GM23338 (cell line): Measurements from ENCODE around the gene WNK1. TPM values are rescaled to one million over a fixed set of nuclear protein-coding genes. Genes with fewer than 3 reads are reported as not detected.

Experiments
- ATAC-seq: fragments of 200-7000 bp; cut with Tn5 transposase; 3 replicates; pipeline ENCODE4 v1.9.1; 2020
- DNase-seq: peaks from one replicate; pipeline ENCODE4 v3.0.0-alpha.2; 2015; ENCODE audit warnings: low spot score
- H2AFZ ChIP-seq: fragments of 200-600 bp; sonication (generic); 2 replicates; pipeline ENCODE4 v1.8.0; 2016; ENCODE audit warnings: antibody characterized with exemption, mild to moderate bottlenecking, moderate library complexity
- H3F3A ChIP-seq: fragments of 200-600 bp; sonication (generic); replicated peaks from 2 replicates; pipeline ENCODE4 v1.8.0; 2017; ENCODE audit warnings: antibody characterized with exemption, mixed run types, low read depth
- H3K27ac ChIP-seq: fragments of 200-600 bp; sonication (generic); 2 replicates; pipeline ENCODE4 v1.6.1; 2016; ENCODE audit warnings: low read depth
- H3K27me3 ChIP-seq: fragments of 200-600 bp; sonication (generic); 2 replicates; pipeline ENCODE4 v1.8.0; 2016; ENCODE audit warnings: mild to moderate bottlenecking, mixed run types, moderate library complexity; ENCODE audit not compliant: insufficient read depth
- H3K36me3 ChIP-seq: fragments of 200-600 bp; sonication (generic); 2 replicates; pipeline ENCODE4 v1.8.0; 2016; ENCODE audit warnings: mild to moderate bottlenecking; ENCODE audit not compliant: insufficient read depth
- H3K4me1 ChIP-seq: fragments of 200-600 bp; sonication (generic); 2 replicates; pipeline ENCODE4 v1.8.0; 2016; ENCODE audit warnings: mild to moderate bottlenecking, moderate library complexity; ENCODE audit not compliant: insufficient read depth
- H3K4me2 ChIP-seq: fragments of 200-600 bp; sonication (generic); 2 replicates; pipeline ENCODE4 v1.7.1; 2017; ENCODE audit warnings: mixed run types
- H3K4me3 ChIP-seq: fragments of 200-600 bp; sonication (generic); 2 replicates; pipeline ENCODE4 v1.6.1; 2016; ENCODE audit warnings: mixed run types
- H3K79me2 ChIP-seq: fragments of 200-600 bp; sonication (generic); replicated peaks from 2 replicates; pipeline ENCODE4 v1.8.0; 2017; ENCODE audit warnings: mild to moderate bottlenecking; ENCODE audit not compliant: insufficient read depth
- H3K9me2 ChIP-seq: fragments of 200-600 bp; sonication (generic); 2 replicates; pipeline ENCODE4 v1.8.0; 2017; ENCODE audit not compliant: insufficient read depth
- H4K20me1 ChIP-seq: fragments of 200-600 bp; sonication (generic); replicated peaks from 2 replicates; pipeline ENCODE4 v1.8.0; 2017; ENCODE audit warnings: mild to moderate bottlenecking; ENCODE audit not compliant: insufficient read depth
- H3K27ac Mint-ChIP-seq: 2 replicates; pipeline ENCODE4 v1.8.0; 2020; ENCODE audit warnings: inconsistent platforms, mild to moderate bottlenecking, moderate library complexity, mixed read lengths
- H3K27me3 Mint-ChIP-seq: 3 replicates; pipeline ENCODE4 v1.8.0; 2022; ENCODE audit warnings: low read depth, mild to moderate bottlenecking, moderate library complexity, mixed read lengths, inconsistent platforms; ENCODE audit not compliant: insufficient read depth, poor library complexity
- H3K36me3 Mint-ChIP-seq: 3 replicates; pipeline ENCODE4 v1.8.0; 2021; ENCODE audit warnings: low read depth, mild to moderate bottlenecking, inconsistent platforms, moderate library complexity, mixed read lengths
- H3K4me1 Mint-ChIP-seq: 3 replicates; pipeline ENCODE4 v1.8.0; 2020; ENCODE audit warnings: mild to moderate bottlenecking, inconsistent platforms, mixed read lengths
- H3K4me3 Mint-ChIP-seq: 3 replicates; pipeline ENCODE4 v1.8.0; 2021; ENCODE audit warnings: moderate library complexity, mild to moderate bottlenecking, inconsistent platforms, mixed read lengths
- H3K9me3 Mint-ChIP-seq: 3 replicates; pipeline ENCODE4 v1.8.0; 2020; ENCODE audit warnings: moderate library complexity, mild to moderate bottlenecking, inconsistent platforms, mixed read lengths
- EZH2 ChIP-seq: fragments of 200-600 bp; sonication (generic); IDR thresholded peaks from one replicate; pipeline ENCODE4 v1.8.0; 2017; ENCODE audit warnings: antibody characterized with exemption, mild to moderate bottlenecking, low read depth; ENCODE audit not compliant: unreplicated experiment
- EZH2phosphoT487 ChIP-seq: fragments of 200-600 bp; sonication (generic); IDR thresholded peaks from one replicate; pipeline ENCODE4 v1.8.1; 2018; ENCODE audit warnings: antibody characterized with exemption; ENCODE audit not compliant: unreplicated experiment
- JUNB ChIP-seq: IDR thresholded peaks from one replicate; pipeline ENCODE4 v1.6.1; 2016; ENCODE audit warnings: antibody characterized with exemption; ENCODE audit not compliant: unreplicated experiment
- POLR2AphosphoS5 ChIP-seq: IDR thresholded peaks from 2 replicates; pipeline ENCODE4 v1.6.1; 2016; ENCODE audit warnings: antibody characterized with exemption, low read depth
- ZNF114 ChIP-seq: fragments of 250-450 bp; sonication (Bioruptor Pico); IDR thresholded peaks from 2 replicates; pipeline ENCODE4 v1.5.0; 2020; ENCODE audit warnings: mild to moderate bottlenecking, moderate library complexity
- ZNF331 ChIP-seq: fragments of 250-450 bp; sonication (Bioruptor Pico); IDR thresholded peaks from 2 replicates; pipeline ENCODE4 v1.5.0; 2020; ENCODE audit warnings: low read depth, mild to moderate bottlenecking, moderate library complexity
- polyA plus RNA-seq: library from polyadenylated mRNA; unstranded; fragments of >200 nt; fragmentation: Nextera tagmentation; extraction: Ambion mirVana; gene quantifications from 2 replicates; pipeline ENCODE4 v1.2.1, GENCODE V29; 2016
- total RNA-seq: library from RNA; depleted of rRNA; stranded (reverse); fragments of >200 nt; shearing (Covaris generic); gene quantifications from 2 replicates; pipeline ENCODE4 v1.2.3, GENCODE V29; 2014
- TF ChIP-seq, protein P1 (sequence below), 2 experiments: fragments of 200-600 bp in 1 of 2; sonication (generic) in 1 of 2; conservative IDR thresholded peaks; 2 replicates each; pipeline versions ENCODE4 v1.5.1 to v1.6.1; 2016 to 2017; ENCODE audit warnings: antibody characterized with exemption in 2 of 2, low read depth in 2 of 2, mild to moderate bottlenecking in 2 of 2, moderate library complexity in 1 of 2
- TF ChIP-seq, protein P2 (sequence below): IDR thresholded peaks from one replicate; pipeline ENCODE4 v1.6.1; 2018; ENCODE audit warnings: antibody characterized with exemption; ENCODE audit not compliant: unreplicated experiment
- TF ChIP-seq, protein P3 (sequence below): fragments of 250-450 bp; sonication (Bioruptor Pico); IDR thresholded peaks from 2 replicates; pipeline ENCODE4 v1.5.0; 2020; ENCODE audit warnings: mild to moderate bottlenecking, moderate library complexity

The WNK1 gene
- total and polyA plus RNA-seq, 2 experiments from 2014 or later = 86.8 to 114 TPM

DNA sequence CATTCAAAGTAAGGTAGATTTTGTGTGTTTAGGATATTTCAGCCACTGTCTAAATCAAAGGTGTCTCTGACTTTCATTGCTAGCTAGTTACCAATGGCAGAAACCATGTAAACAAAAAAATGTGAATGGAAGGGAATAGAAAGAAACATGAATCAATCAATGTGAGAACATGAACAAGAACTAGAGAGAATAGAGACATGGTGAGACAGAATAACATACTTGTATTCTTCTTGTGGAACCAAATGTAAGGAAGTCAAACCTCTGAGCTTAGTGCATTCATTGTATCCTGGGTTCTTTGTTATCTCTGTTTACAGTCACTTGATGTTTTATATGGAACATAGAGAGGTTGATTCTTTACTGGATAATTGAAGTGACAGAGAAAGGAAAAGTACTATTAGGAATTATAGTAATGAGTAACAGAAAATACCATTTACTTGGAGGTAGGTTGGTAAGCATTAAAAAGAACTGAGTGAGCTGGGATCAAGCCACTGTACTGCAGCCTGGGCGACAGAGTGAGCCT, 2.6 kb upstream of the WNK1 start (continued):
- TF ChIP-seq, protein P1, sequence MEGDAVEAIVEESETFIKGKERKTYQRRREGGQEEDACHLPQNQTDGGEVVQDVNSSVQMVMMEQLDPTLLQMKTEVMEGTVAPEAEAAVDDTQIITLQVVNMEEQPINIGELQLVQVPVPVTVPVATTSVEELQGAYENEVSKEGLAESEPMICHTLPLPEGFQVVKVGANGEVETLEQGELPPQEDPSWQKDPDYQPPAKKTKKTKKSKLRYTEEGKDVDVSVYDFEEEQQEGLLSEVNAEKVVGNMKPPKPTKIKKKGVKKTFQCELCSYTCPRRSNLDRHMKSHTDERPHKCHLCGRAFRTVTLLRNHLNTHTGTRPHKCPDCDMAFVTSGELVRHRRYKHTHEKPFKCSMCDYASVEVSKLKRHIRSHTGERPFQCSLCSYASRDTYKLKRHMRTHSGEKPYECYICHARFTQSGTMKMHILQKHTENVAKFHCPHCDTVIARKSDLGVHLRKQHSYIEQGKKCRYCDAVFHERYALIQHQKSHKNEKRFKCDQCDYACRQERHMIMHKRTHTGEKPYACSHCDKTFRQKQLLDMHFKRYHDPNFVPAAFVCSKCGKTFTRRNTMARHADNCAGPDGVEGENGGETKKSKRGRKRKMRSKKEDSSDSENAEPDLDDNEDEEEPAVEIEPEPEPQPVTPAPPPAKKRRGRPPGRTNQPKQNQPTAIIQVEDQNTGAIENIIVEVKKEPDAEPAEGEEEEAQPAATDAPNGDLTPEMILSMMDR (conservative IDR thresholded peaks at IDR 0.05; ENCODE audit: low read depth in 2 of 2) = no peak
- TF ChIP-seq, protein P2, sequence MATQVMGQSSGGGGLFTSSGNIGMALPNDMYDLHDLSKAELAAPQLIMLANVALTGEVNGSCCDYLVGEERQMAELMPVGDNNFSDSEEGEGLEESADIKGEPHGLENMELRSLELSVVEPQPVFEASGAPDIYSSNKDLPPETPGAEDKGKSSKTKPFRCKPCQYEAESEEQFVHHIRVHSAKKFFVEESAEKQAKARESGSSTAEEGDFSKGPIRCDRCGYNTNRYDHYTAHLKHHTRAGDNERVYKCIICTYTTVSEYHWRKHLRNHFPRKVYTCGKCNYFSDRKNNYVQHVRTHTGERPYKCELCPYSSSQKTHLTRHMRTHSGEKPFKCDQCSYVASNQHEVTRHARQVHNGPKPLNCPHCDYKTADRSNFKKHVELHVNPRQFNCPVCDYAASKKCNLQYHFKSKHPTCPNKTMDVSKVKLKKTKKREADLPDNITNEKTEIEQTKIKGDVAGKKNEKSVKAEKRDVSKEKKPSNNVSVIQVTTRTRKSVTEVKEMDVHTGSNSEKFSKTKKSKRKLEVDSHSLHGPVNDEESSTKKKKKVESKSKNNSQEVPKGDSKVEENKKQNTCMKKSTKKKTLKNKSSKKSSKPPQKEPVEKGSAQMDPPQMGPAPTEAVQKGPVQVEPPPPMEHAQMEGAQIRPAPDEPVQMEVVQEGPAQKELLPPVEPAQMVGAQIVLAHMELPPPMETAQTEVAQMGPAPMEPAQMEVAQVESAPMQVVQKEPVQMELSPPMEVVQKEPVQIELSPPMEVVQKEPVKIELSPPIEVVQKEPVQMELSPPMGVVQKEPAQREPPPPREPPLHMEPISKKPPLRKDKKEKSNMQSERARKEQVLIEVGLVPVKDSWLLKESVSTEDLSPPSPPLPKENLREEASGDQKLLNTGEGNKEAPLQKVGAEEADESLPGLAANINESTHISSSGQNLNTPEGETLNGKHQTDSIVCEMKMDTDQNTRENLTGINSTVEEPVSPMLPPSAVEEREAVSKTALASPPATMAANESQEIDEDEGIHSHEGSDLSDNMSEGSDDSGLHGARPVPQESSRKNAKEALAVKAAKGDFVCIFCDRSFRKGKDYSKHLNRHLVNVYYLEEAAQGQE = no peak
- no peak for TF ChIP-seq EZH2
- TF ChIP-seq EZH2phosphoT487 = no peak

- Histone ChIP-seq H3K27me3 (no peaks in the 10 kb centered on the region), H4K20me1 (peaks cover 16% of the 10 kb centered on the region), H2AFZ (peak overlapping the region; percentile 4; the same call in 1 of the 2 replicates), H3K9me2 (no peaks in the 10 kb centered on the region), H3K4me1 (peaks cover 22% of the 10 kb centered on the region), H3K36me3 (no peaks in the 10 kb centered on the region), H3F3A (no peaks in the 10 kb centered on the region), H3K79me2 (peaks cover 19% of the 10 kb centered on the region), H3K27ac (peak overlapping the region; percentile 67), H3K4me3 (peak overlapping the region; percentile 58), H3K4me2 (peak overlapping the region; percentile 77)
- no peaks in the 10 kb centered on the region for H3K27me3 Mint-ChIP-seq
- no peaks in the 10 kb centered on the region for H3K9me3 Mint-ChIP-seq
- H3K4me3 Mint-ChIP-seq = no peak overlapping the region
- ATAC-seq (no peak), DNase-seq (no peak)
- peaks cover 15% of the 10 kb centered on the region for H3K36me3 Mint-ChIP-seq
- H3K27ac Mint-ChIP-seq = no peak overlapping the region
- peaks cover 15% of the 10 kb centered on the region for H3K4me1 Mint-ChIP-seq
- TF ChIP-seq EZH2phosphoT487 (no peak), ZNF331 (CRISPR knock-in tag) (no peak), ZNF114 (CRISPR knock-in tag) (no peak), JUNB (no peak), POLR2AphosphoS5 (no peak)
- TF ChIP-seq, protein P3, sequence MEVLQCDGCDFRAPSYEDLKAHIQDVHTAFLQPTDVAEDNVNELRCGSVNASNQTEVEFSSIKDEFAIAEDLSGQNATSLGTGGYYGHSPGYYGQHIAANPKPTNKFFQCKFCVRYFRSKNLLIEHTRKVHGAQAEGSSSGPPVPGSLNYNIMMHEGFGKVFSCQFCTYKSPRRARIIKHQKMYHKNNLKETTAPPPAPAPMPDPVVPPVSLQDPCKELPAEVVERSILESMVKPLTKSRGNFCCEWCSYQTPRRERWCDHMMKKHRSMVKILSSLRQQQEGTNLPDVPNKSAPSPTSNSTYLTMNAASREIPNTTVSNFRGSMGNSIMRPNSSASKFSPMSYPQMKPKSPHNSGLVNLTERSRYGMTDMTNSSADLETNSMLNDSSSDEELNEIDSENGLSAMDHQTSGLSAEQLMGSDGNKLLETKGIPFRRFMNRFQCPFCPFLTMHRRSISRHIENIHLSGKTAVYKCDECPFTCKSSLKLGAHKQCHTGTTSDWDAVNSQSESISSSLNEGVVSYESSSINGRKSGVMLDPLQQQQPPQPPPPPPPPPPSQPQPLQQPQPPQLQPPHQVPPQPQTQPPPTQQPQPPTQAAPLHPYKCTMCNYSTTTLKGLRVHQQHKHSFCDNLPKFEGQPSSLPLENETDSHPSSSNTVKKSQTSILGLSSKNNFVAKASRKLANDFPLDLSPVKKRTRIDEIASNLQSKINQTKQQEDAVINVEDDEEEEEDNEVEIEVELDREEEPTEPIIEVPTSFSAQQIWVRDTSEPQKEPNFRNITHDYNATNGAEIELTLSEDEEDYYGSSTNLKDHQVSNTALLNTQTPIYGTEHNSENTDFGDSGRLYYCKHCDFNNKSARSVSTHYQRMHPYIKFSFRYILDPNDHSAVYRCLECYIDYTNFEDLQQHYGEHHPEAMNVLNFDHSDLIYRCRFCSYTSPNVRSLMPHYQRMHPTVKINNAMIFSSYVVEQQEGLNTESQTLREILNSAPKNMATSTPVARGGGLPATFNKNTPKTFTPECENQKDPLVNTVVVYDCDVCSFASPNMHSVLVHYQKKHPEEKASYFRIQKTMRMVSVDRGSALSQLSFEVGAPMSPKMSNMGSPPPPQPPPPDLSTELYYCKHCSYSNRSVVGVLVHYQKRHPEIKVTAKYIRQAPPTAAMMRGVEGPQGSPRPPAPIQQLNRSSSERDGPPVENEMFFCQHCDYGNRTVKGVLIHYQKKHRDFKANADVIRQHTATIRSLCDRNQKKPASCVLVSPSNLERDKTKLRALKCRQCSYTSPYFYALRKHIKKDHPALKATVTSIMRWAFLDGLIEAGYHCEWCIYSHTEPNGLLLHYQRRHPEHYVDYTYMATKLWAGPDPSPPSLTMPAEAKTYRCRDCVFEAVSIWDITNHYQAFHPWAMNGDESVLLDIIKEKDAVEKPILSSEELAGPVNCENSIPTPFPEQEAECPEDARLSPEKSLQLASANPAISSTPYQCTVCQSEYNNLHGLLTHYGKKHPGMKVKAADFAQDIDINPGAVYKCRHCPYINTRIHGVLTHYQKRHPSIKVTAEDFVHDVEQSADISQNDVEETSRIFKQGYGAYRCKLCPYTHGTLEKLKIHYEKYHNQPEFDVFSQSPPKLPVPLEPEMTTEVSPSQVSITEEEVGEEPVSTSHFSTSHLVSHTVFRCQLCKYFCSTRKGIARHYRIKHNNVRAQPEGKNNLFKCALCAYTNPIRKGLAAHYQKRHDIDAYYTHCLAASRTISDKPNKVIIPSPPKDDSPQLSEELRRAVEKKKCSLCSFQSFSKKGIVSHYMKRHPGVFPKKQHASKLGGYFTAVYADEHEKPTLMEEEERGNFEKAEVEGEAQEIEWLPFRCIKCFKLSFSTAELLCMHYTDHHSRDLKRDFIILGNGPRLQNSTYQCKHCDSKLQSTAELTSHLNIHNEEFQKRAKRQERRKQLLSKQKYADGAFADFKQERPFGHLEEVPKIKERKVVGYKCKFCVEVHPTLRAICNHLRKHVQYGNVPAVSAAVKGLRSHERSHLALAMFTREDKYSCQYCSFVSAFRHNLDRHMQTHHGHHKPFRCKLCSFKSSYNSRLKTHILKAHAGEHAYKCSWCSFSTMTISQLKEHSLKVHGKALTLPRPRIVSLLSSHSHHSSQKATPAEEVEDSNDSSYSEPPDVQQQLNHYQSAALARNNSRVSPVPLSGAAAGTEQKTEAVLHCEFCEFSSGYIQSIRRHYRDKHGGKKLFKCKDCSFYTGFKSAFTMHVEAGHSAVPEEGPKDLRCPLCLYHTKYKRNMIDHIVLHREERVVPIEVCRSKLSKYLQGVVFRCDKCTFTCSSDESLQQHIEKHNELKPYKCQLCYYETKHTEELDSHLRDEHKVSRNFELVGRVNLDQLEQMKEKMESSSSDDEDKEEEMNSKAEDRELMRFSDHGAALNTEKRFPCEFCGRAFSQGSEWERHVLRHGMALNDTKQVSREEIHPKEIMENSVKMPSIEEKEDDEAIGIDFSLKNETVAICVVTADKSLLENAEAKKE (CRISPR knock-in tag) = no peak
These were observed 1.8 kb upstream of the WNK1 start for GRCh38 chr12:750366-751191.
